Measurements from ENCODE around the gene CCDC50.

DNA sequence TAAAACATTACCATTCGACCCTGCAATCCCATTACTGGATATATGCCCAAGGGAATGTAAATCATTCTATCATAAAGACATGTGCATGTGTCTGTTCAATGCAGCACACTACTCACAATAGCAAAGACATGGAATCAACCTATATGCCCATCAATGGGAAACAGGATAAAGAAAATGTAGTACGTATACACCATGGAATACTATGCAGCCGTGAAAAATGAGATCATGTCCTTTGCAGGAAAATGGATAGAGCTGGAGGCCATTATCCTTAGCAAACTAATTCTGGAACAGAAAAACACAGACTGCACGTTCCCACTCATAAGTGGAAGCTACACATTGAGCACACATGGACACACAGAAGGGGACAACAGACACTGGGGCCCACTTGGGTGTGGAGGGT is 111.3 kb downstream of the CCDC50 start:
- no peak for TF ChIP-seq POLR2AphosphoS5 (IDR thresholded peaks at IDR 0.05)
- no peak for TF ChIP-seq POLR2A (IDR thresholded peaks at IDR 0.05)
- TF ChIP-seq, protein P1, sequence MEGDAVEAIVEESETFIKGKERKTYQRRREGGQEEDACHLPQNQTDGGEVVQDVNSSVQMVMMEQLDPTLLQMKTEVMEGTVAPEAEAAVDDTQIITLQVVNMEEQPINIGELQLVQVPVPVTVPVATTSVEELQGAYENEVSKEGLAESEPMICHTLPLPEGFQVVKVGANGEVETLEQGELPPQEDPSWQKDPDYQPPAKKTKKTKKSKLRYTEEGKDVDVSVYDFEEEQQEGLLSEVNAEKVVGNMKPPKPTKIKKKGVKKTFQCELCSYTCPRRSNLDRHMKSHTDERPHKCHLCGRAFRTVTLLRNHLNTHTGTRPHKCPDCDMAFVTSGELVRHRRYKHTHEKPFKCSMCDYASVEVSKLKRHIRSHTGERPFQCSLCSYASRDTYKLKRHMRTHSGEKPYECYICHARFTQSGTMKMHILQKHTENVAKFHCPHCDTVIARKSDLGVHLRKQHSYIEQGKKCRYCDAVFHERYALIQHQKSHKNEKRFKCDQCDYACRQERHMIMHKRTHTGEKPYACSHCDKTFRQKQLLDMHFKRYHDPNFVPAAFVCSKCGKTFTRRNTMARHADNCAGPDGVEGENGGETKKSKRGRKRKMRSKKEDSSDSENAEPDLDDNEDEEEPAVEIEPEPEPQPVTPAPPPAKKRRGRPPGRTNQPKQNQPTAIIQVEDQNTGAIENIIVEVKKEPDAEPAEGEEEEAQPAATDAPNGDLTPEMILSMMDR (IDR thresholded peaks at IDR 0.05), result no peak
- no peak for TF ChIP-seq EP300 (IDR thresholded peaks at IDR 0.05)
